CD4-positive, alpha-beta T cell treated with Interferon gamma for 1 hour (primary cell): Measurements from ENCODE around the gene CRIP2.

Experiments used
- DNase-seq: peaks from one replicate; pipeline ENCODE4 v3.0.0-alpha.2; 2020

The CRIP2 gene

GRCh38 chr14:105474483-105475268, at the start of gene CRIP2:
Gene CRIP2, plus strand, starts transcription at chr14:105474821. Its CDS starts 42 bp downstream, at chr14:105474863.
- DNase-seq: peak; percentile 55

- no peak for DNase-seq
These were observed 49.8 kb upstream of the CRIP2 start for GRCh38 chr14:105424861-105425260.

GRCh38 chr14:105425823-105426247, 48.8 kb upstream of the CRIP2 start:
- DNase-seq: no peak

- no peak for DNase-seq
These were observed 48.0 kb upstream of the CRIP2 start for GRCh38 chr14:105426416-105427130.

GRCh38 chr14:105427412-105427811, 47.2 kb upstream of the CRIP2 start:
- DNase-seq: no peak

GRCh38 chr14:105427936-105428485, 46.6 kb upstream of the CRIP2 start:
- no peak for DNase-seq

GRCh38 chr14:105430042-105430441, 44.6 kb upstream of the CRIP2 start:
- DNase-seq: no peak

GRCh38 chr14:105430565-105430964, 44.1 kb upstream of the CRIP2 start:
- DNase-seq: no peak

- no peak for DNase-seq
These were observed 43.4 kb upstream of the CRIP2 start for GRCh38 chr14:105431256-105431655.

- no peak for DNase-seq
These were observed 42.0 kb upstream of the CRIP2 start for GRCh38 chr14:105432657-105433056.

- DNase-seq: no peak
These were observed 41.4 kb upstream of the CRIP2 start for GRCh38 chr14:105433161-105433605.

- no peak for DNase-seq
These were observed 38.2 kb upstream of the CRIP2 start for GRCh38 chr14:105436402-105436801.

- DNase-seq: no peak
These were observed 37.5 kb upstream of the CRIP2 start for GRCh38 chr14:105436891-105437722.

GRCh38 chr14:105437723-105438500, 36.7 kb upstream of the CRIP2 start:
- DNase-seq: no peak

GRCh38 chr14:105439179-105439578, 35.4 kb upstream of the CRIP2 start:
- no peak for DNase-seq

GRCh38 chr14:105439710-105440553, 34.7 kb upstream of the CRIP2 start:
- no peak for DNase-seq

- DNase-seq: no peak
These were observed 34.1 kb upstream of the CRIP2 start for GRCh38 chr14:105440554-105440900.

GRCh38 chr14:105440992-105441391, 33.6 kb upstream of the CRIP2 start:
- DNase-seq: no peak

GRCh38 chr14:105442125-105442524, 32.5 kb upstream of the CRIP2 start:
- no peak for DNase-seq

- no peak for DNase-seq
These were observed 31.8 kb upstream of the CRIP2 start for GRCh38 chr14:105442834-105443233.

GRCh38 chr14:105444859-105445258, 29.8 kb upstream of the CRIP2 start:
- no peak for DNase-seq
